Right forelimb (tissue), 1 donor: ENCODE measurements around the gene GK2.

ENCODE experiments used
- DNase-seq: peaks from one replicate; pipeline ENCODE4 v3.0.0-alpha.2; 2018

The GK2 gene

GRCh38 chr4:79381161-79381560, 26.9 kb downstream of the GK2 start:
- DNase-seq: no peak

DNA sequence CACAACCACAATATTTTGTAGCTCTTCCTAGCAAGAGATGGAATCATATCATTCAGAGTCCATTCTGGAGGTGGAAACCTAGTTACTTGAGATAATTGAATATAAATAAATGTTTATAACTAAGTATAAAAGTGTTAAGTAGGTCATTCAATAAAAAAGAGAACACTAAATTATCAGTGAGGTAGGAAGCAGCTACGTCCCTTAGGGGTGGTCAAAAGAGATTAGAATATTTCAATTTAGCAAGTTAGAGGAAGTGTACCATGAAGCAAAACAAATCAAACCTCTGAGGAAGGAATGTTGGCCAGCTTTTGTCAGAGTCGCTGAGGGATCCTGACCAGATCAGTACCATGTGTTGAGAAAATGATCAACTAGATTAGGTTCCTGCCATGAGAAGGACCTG, 38.0 kb downstream of the GK2 start:
- no peak for DNase-seq

GRCh38 chr4:79367096-79367495, 40.9 kb downstream of the GK2 start:
- DNase-seq: no peak

GRCh38 chr4:79366422-79366821, 41.6 kb downstream of the GK2 start:
- no peak for DNase-seq

DNA sequence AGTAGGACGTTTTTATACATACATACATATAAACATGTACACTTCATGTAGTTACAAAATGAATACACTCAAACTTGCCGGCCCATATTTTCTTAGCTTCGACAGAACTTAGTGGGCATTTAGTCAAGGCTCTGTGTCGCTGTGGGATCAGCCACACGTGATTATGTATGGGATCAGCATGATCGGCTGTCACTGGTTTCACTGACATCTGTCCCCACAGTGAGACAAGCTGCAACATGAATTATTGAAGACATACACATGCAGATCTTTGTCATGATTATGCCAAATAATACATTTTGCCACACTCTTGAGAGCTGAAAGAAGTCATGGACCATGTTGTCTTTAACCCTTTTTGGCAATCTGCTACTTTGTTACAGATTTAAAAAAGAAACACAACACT, 44.0 kb downstream of the GK2 start:
- DNase-seq: no peak

DNA sequence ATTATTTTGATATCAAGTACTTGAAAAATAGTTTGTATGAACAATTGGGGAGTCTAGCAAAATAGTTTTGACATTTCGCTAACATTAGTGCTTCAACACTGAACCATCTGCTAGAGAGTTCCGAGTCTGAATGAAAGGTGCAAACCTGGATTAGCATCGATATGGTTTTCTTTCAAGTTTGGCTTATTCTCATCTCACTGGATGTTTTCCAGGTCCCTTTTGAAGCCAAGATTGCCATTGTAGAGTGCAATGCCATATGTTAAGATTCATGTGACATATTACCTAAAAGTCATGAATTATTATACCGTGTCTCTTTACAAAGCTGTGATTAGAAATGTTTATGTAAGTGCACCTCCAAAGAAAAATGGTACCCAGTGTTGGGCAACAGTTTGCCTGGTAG, 45.4 kb downstream of the GK2 start:
- no peak for DNase-seq

GRCh38 chr4:79360006-79360405, 48.0 kb downstream of the GK2 start:
- no peak for DNase-seq

GRCh38 chr4:79358438-79358837, 49.6 kb downstream of the GK2 start:
- DNase-seq: no peak

DNA sequence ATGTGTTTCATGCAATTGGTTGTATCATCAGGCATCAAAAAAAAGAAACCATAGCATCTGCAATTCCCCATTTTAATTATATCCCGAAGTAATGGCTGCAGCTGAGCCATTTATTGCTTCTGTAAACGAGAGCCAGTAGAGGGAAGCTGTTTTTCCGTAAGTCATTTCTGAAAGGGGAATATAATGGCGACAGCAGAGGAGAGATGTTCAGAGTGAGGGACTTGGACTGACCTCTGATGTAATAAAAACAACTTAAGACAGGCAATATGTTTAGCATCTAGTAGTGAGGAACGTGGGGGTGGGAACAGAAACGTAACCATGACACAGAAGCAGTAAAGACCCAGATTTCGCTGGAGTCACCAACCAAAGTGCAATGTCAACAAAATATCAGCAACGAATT, 50.7 kb downstream of the GK2 start:
- DNase-seq: no peak
